ENCODE data around the gene PLXND1. TPM values are rescaled to one million over a fixed set of nuclear protein-coding genes. Genes with fewer than 3 reads are reported as not detected.

PLXND1 gene
- total and polyA plus RNA-seq, 5 experiments from 2014 or later: 0.25 to 11.3 (median 1.2) TPM

GRCh38 chr3:129610276-129610675 lies 3.8 kb upstream of the PLXND1 start:
- no peaks in the 10 kb centered on the region for H3K9me3 Mint-ChIP-seq
- no peaks in the 10 kb centered on the region for H3K36me3 Mint-ChIP-seq
- H3K27ac Mint-ChIP-seq: no peak overlapping the region
- H3K27me3 Mint-ChIP-seq: peaks cover 2 to 17% (median 4%) of the 10 kb centered on the region in 5 donors
- DNase-seq (no peak), ATAC-seq (no peak)
- POLR2A ChIA-PET: no interaction called here
- H3K4me1 Mint-ChIP-seq: peaks cover 9 to 22% (median 13%) of the 10 kb centered on the region in 4 donors
- no peak overlapping the region for H3K4me3 Mint-ChIP-seq

- Mint-ChIP-seq H3K27me3 (peaks cover 3 to 22% (median 6%) of the 10 kb centered on the region in 5 donors), H3K36me3 (no peaks in the 10 kb centered on the region), H3K4me3 (no peak overlapping the region), H3K27ac (peak overlapping the region in 5 of 10 donors; percentile 3 to 81 (median 62)), H3K4me1 (peaks cover 11 to 22% (median 14%) of the 10 kb centered on the region in 4 donors), H3K9me3 (no peaks in the 10 kb centered on the region)
- ATAC-seq (no peak), DNase-seq (no peak)
- POLR2A ChIA-PET: no interaction called here
Measured at GRCh38 chr3:129609591-129610182, 3.2 kb upstream of the PLXND1 start.

GRCh38 chr3:129608936-129609590 lies 2.6 kb upstream of the PLXND1 start:
- H3K9me3 Mint-ChIP-seq: no peaks in the 10 kb centered on the region
- no peaks in the 10 kb centered on the region for H3K36me3 Mint-ChIP-seq
- peak overlapping the region in 6 of 10 donors; percentile 26 to 80 (median 47) for H3K4me3 Mint-ChIP-seq
- POLR2A ChIA-PET: no interaction called here
- DNase-seq (no peak), ATAC-seq (no peak)
- peak overlapping the region in 5 of 10 donors; percentile 4 to 81 (median 62) for H3K27ac Mint-ChIP-seq
- peaks cover 6 to 29% (median 12%) of the 10 kb centered on the region in 5 donors for H3K27me3 Mint-ChIP-seq
- H3K4me1 Mint-ChIP-seq: peaks cover 11 to 22% (median 18%) of the 10 kb centered on the region in 4 donors

GRCh38 chr3:129608087-129608935 lies 1.8 kb upstream of the PLXND1 start:
- no peaks in the 10 kb centered on the region for H3K36me3 Mint-ChIP-seq
- DNase-seq (no peak), ATAC-seq (no peak)
- peaks cover 11 to 28% (median 18%) of the 10 kb centered on the region in 4 donors for H3K4me1 Mint-ChIP-seq
- POLR2A ChIA-PET: interaction anchor here (0.9 to 2.0 kb wide), 2 partner anchors 10 to 31 kb away, joined by 4 to 11 read pairs; no protein-coding TSS in a partner anchor
- peak overlapping the region; percentile 2 to 94 (median 62) for H3K4me3 Mint-ChIP-seq
- peaks cover 8 to 33% (median 13%) of the 10 kb centered on the region in 5 donors for H3K27me3 Mint-ChIP-seq
- H3K9me3 Mint-ChIP-seq: no peaks in the 10 kb centered on the region
- H3K27ac Mint-ChIP-seq: peak overlapping the region in 2 of 10 donors; percentile 4 to 64

GRCh38 chr3:129607391-129608068 lies 1.1 kb upstream of the PLXND1 start:
- Mint-ChIP-seq H3K36me3 (no peaks in the 10 kb centered on the region), H3K9me3 (no peaks in the 10 kb centered on the region), H3K4me1 (peaks cover 11 to 28% (median 18%) of the 10 kb centered on the region in 4 donors), H3K27me3 (peaks cover 8 to 33% (median 13%) of the 10 kb centered on the region in 5 donors), H3K27ac (peak overlapping the region in 4 of 10 donors; percentile 20 to 62 (median 38)), H3K4me3 (peak overlapping the region; percentile 78 to 94 (median 86))
- no peak for DNase-seq
- no peak for ATAC-seq
- POLR2A ChIA-PET: interaction anchor here (0.6 to 2.0 kb wide), 3 partner anchors 10 to 31 kb away, joined by 4 to 11 read pairs (median 4); no protein-coding TSS in a partner anchor

- H3K9me3 Mint-ChIP-seq: no peaks in the 10 kb centered on the region
- peaks cover 11 to 36% (median 19%) of the 10 kb centered on the region in 4 donors for H3K4me1 Mint-ChIP-seq
- H3K36me3 Mint-ChIP-seq: no peaks in the 10 kb centered on the region
- DNase-seq (peak in 4 of 10 donors; percentile 17 to 34 (median 30)), ATAC-seq (peak; percentile 30 to 54)
- POLR2A ChIA-PET: interaction anchor here (0.6 to 3.3 kb wide), 6 partner anchors 12 to 165 kb away, joined by 3 to 24 read pairs (median 6); partner anchors contain the start of gene IFT122
- H3K27ac Mint-ChIP-seq: peak overlapping the region in 6 of 10 donors; percentile 83 to 93 (median 84)
- peaks cover 9 to 33% (median 13%) of the 10 kb centered on the region in 5 donors for H3K27me3 Mint-ChIP-seq
- peak overlapping the region; percentile 83 to 97 (median 94) for H3K4me3 Mint-ChIP-seq
Measured at GRCh38 chr3:129605922-129606635, 397 bp downstream of the PLXND1 start.

GRCh38 chr3:129605203-129605921 lies 1.1 kb downstream of the PLXND1 start:
- H3K36me3 Mint-ChIP-seq: no peaks in the 10 kb centered on the region
- POLR2A ChIA-PET: interaction anchor here (0.5 to 3.3 kb wide), 8 partner anchors 11 to 1141 kb away, joined by 3 to 24 read pairs (median 4); partner anchors contain the start of genes IFT122 and PIK3R4
- DNase-seq: peak in 7 of 10 donors; percentile 19 to 55 (median 49)
- ATAC-seq: peak; percentile 60 to 77
- H3K4me1 Mint-ChIP-seq: peaks cover 11 to 41% (median 20%) of the 10 kb centered on the region in 4 donors
- peak overlapping the region in 9 of 10 donors; percentile 82 to 93 (median 85) for H3K27ac Mint-ChIP-seq
- H3K27me3 Mint-ChIP-seq: peaks cover 9 to 33% (median 13%) of the 10 kb centered on the region in 5 donors
- H3K9me3 Mint-ChIP-seq: no peaks in the 10 kb centered on the region
- peak overlapping the region; percentile 83 to 97 (median 94) for H3K4me3 Mint-ChIP-seq

GRCh38 chr3:129604767-129605166 lies 1.7 kb downstream of the PLXND1 start:
- POLR2A ChIA-PET: interaction anchor here (0.5 to 3.3 kb wide), 7 partner anchors 11 to 1142 kb away, joined by 3 to 24 read pairs (median 4); partner anchors contain the start of genes IFT122 and PIK3R4
- Mint-ChIP-seq H3K4me1 (peaks cover 11 to 44% (median 20%) of the 10 kb centered on the region in 4 donors), H3K27ac (peak overlapping the region in 3 of 10 donors; percentile 25 to 56 (median 50)), H3K9me3 (no peaks in the 10 kb centered on the region), H3K27me3 (peaks cover 9 to 33% (median 13%) of the 10 kb centered on the region in 5 donors), H3K4me3 (peak overlapping the region in 8 of 10 donors; percentile 22 to 94 (median 55)), H3K36me3 (no peaks in the 10 kb centered on the region)
- no peak for DNase-seq
- ATAC-seq: no peak

GRCh38 chr3:129603991-129604749 lies 2.3 kb downstream of the PLXND1 start:
- ATAC-seq: no peak
- peak overlapping the region in 2 of 10 donors; percentile 15 to 50 for H3K27ac Mint-ChIP-seq
- POLR2A ChIA-PET: interaction anchor here (3.3 kb wide), 1 partner anchor 27 kb away, joined by 24 read pairs; no protein-coding TSS in a partner anchor
- no peak for DNase-seq
- peaks cover 11 to 48% (median 20%) of the 10 kb centered on the region in 4 donors for H3K4me1 Mint-ChIP-seq
- H3K27me3 Mint-ChIP-seq: peaks cover 7 to 33% (median 13%) of the 10 kb centered on the region in 5 donors
- no peaks in the 10 kb centered on the region for H3K36me3 Mint-ChIP-seq
- H3K9me3 Mint-ChIP-seq: no peaks in the 10 kb centered on the region
- H3K4me3 Mint-ChIP-seq: peak overlapping the region in 8 of 10 donors; percentile 9 to 71 (median 51)

- peak overlapping the region in 3 of 10 donors; percentile 31 to 71 (median 62) for H3K4me3 Mint-ChIP-seq
- POLR2A ChIA-PET: interaction anchor here (3.3 kb wide), 1 partner anchor 27 kb away, joined by 24 read pairs; no protein-coding TSS in a partner anchor
Measured at GRCh38 chr3:129603561-129603942, 2.9 kb downstream of the PLXND1 start.

More at GRCh38 chr3:129603561-129603942, 2.9 kb downstream of the PLXND1 start:
- no peak for ATAC-seq
- no peak for DNase-seq
- Mint-ChIP-seq H3K36me3 (no peaks in the 10 kb centered on the region), H3K27me3 (peaks cover 7 to 34% (median 13%) of the 10 kb centered on the region in 5 donors), H3K27ac (no peak overlapping the region), H3K9me3 (no peaks in the 10 kb centered on the region), H3K4me1 (peaks cover 11 to 49% (median 18%) of the 10 kb centered on the region in 4 donors)
